ENCODE results near the gene GMCL1.
A peak's percentile ranks its signal among the peaks of the same experiment; 100 is the strongest.
"Not testable (repeated sequence)": the region's sequence is repeated elsewhere in the genome, so short reads cannot be mapped to it uniquely, and the experiment has no call there.

The GMCL1 gene

GRCh38 chr2:69847068-69847828, 17.8 kb downstream of the GMCL1 start:
- Histone ChIP-seq H3K4me1 (ENCODE audit: control insufficient read depth, insufficient read depth, low read length) (no peaks in the 10 kb centered on the region), H3K27ac (ENCODE audit: low read length) (no peak overlapping the region), H3K27me3 (ENCODE audit: control insufficient read depth, insufficient read depth, low read length) (no peaks in the 10 kb centered on the region), H3K36me3 (ENCODE audit: control insufficient read depth, insufficient read depth, low read length) (peaks cover 4% of the 10 kb centered on the region), H3K4me3 (ENCODE audit: low read length) (no peak overlapping the region), H3K9me3 (ENCODE audit: control insufficient read depth, insufficient read depth, low read length) (no peaks in the 10 kb centered on the region)
- DNase-seq (ENCODE audit: low read depth, low spot score): no peak
- no CpG with 5 or more reads among the region's 5 CpGs for WGBS (ENCODE audit: insufficient coverage, insufficient read length)

- no peak overlapping the region for H3K27ac ChIP-seq (ENCODE audit: low read length)
- H3K36me3 ChIP-seq (ENCODE audit: control insufficient read depth, insufficient read depth, low read length): peaks cover 4% of the 10 kb centered on the region
Measured at GRCh38 chr2:69848186-69848790, 18.8 kb downstream of the GMCL1 start.

GRCh38 chr2:69858261-69858660, 28.8 kb downstream of the GMCL1 start:
- Histone ChIP-seq H3K27ac (ENCODE audit: low read length) (no peak overlapping the region), H3K4me3 (ENCODE audit: low read length) (no peak overlapping the region), H3K36me3 (ENCODE audit: control insufficient read depth, insufficient read depth, low read length) (peaks cover 2% of the 10 kb centered on the region; the same call in 1 of the 2 replicates), H3K27me3 (ENCODE audit: control insufficient read depth, insufficient read depth, low read length) (no peaks in the 10 kb centered on the region), H3K9me3 (ENCODE audit: control insufficient read depth, insufficient read depth, low read length) (no peaks in the 10 kb centered on the region), H3K4me1 (ENCODE audit: control insufficient read depth, insufficient read depth, low read length) (no peaks in the 10 kb centered on the region)
- no peak for DNase-seq (ENCODE audit: low read depth, low spot score)
- no CpG with 5 or more reads among the region's 2 CpGs for WGBS (ENCODE audit: insufficient coverage, insufficient read length)

More at GRCh38 chr2:69848186-69848790, 18.8 kb downstream of the GMCL1 start:
- Histone ChIP-seq H3K4me3 (ENCODE audit: low read length) (no peak overlapping the region), H3K27me3 (ENCODE audit: control insufficient read depth, insufficient read depth, low read length) (no peaks in the 10 kb centered on the region), H3K4me1 (ENCODE audit: control insufficient read depth, insufficient read depth, low read length) (no peaks in the 10 kb centered on the region), H3K9me3 (ENCODE audit: control insufficient read depth, insufficient read depth, low read length) (no peaks in the 10 kb centered on the region)
- no peak for DNase-seq (ENCODE audit: low read depth, low spot score)
- no CpG with 5 or more reads among the region's 7 CpGs for WGBS (ENCODE audit: insufficient coverage, insufficient read length)

GRCh38 chr2:69863298-69863697, 33.8 kb downstream of the GMCL1 start:
- H3K9me3 ChIP-seq (ENCODE audit: control insufficient read depth, insufficient read depth, low read length): no peaks in the 10 kb centered on the region
- no peak for DNase-seq (ENCODE audit: low read depth, low spot score)
- no peak overlapping the region for H3K4me3 ChIP-seq (ENCODE audit: low read length)
- H3K36me3 ChIP-seq (ENCODE audit: control insufficient read depth, insufficient read depth, low read length): peaks cover 6% of the 10 kb centered on the region; the same call in 1 of the 2 replicates
- H3K27me3 ChIP-seq (ENCODE audit: control insufficient read depth, insufficient read depth, low read length): no peaks in the 10 kb centered on the region
- H3K4me1 ChIP-seq (ENCODE audit: control insufficient read depth, insufficient read depth, low read length): no peaks in the 10 kb centered on the region
- WGBS (ENCODE audit: insufficient coverage, insufficient read length): no CpG with 5 or more reads among the region's 1 CpG
- H3K27ac ChIP-seq (ENCODE audit: low read length): no peak overlapping the region

- no peak for DNase-seq (ENCODE audit: low read depth, low spot score)
- no CpG with 5 or more reads among the region's 4 CpGs for WGBS (ENCODE audit: insufficient coverage, insufficient read length)
- H3K4me3 ChIP-seq (ENCODE audit: low read length): no peak overlapping the region
- H3K9me3 ChIP-seq (ENCODE audit: control insufficient read depth, insufficient read depth, low read length): no peaks in the 10 kb centered on the region
- no peaks in the 10 kb centered on the region for H3K4me1 ChIP-seq (ENCODE audit: control insufficient read depth, insufficient read depth, low read length)
- no peaks in the 10 kb centered on the region for H3K27me3 ChIP-seq (ENCODE audit: control insufficient read depth, insufficient read depth, low read length)
- H3K27ac ChIP-seq (ENCODE audit: low read length): no peak overlapping the region
- no peaks in the 10 kb centered on the region for H3K36me3 ChIP-seq (ENCODE audit: control insufficient read depth, insufficient read depth, low read length)
Measured at GRCh38 chr2:69888451-69888850, 59.0 kb downstream of the GMCL1 start.

- H3K27me3 ChIP-seq (ENCODE audit: control insufficient read depth, insufficient read depth, low read length): no peaks in the 10 kb centered on the region
- H3K9me3 ChIP-seq (ENCODE audit: control insufficient read depth, insufficient read depth, low read length): no peaks in the 10 kb centered on the region
- DNase-seq (ENCODE audit: low read depth, low spot score): no peak
- no peak overlapping the region for H3K4me3 ChIP-seq (ENCODE audit: low read length)
- no peaks in the 10 kb centered on the region for H3K4me1 ChIP-seq (ENCODE audit: control insufficient read depth, insufficient read depth, low read length)
- H3K27ac ChIP-seq (ENCODE audit: low read length): no peak overlapping the region
- H3K36me3 ChIP-seq (ENCODE audit: control insufficient read depth, insufficient read depth, low read length): no peaks in the 10 kb centered on the region
Measured at GRCh38 chr2:69889302-69889701, 59.8 kb downstream of the GMCL1 start.

- WGBS (ENCODE audit: insufficient coverage, insufficient read length): no CpG with 5 or more reads among the region's 1 CpG
- Histone ChIP-seq H3K27ac (ENCODE audit: low read length) (no peak overlapping the region), H3K9me3 (ENCODE audit: control insufficient read depth, insufficient read depth, low read length) (no peaks in the 10 kb centered on the region), H3K4me1 (ENCODE audit: control insufficient read depth, insufficient read depth, low read length) (no peaks in the 10 kb centered on the region), H3K27me3 (ENCODE audit: control insufficient read depth, insufficient read depth, low read length) (no peaks in the 10 kb centered on the region), H3K4me3 (ENCODE audit: low read length) (no peak overlapping the region), H3K36me3 (ENCODE audit: control insufficient read depth, insufficient read depth, low read length) (no peaks in the 10 kb centered on the region)
- DNase-seq (ENCODE audit: low read depth, low spot score): no peak
Measured at GRCh38 chr2:69890881-69891280, 61.4 kb downstream of the GMCL1 start.

- H3K36me3 ChIP-seq (ENCODE audit: control insufficient read depth, insufficient read depth, low read length); H3K27me3 ChIP-seq (ENCODE audit: control insufficient read depth, insufficient read depth, low read length); DNase-seq (ENCODE audit: low read depth, low spot score); H3K4me1 ChIP-seq (ENCODE audit: control insufficient read depth, insufficient read depth, low read length); H3K4me3 ChIP-seq (ENCODE audit: low read length); H3K9me3 ChIP-seq (ENCODE audit: control insufficient read depth, insufficient read depth, low read length); H3K27ac ChIP-seq (ENCODE audit: low read length): not testable (repeated sequence)
- no CpG with 5 or more reads among the region's 7 CpGs for WGBS (ENCODE audit: insufficient coverage, insufficient read length)
Measured at GRCh38 chr2:69892838-69893424, 63.5 kb downstream of the GMCL1 start.

- no peak within 1 kb of the TSS for H3K27ac ChIP-seq (ENCODE audit: low read length)
- H3K4me1 ChIP-seq (ENCODE audit: control insufficient read depth, insufficient read depth, low read length): no peaks in the 10 kb centered on the region
- H3K27me3 ChIP-seq (ENCODE audit: control insufficient read depth, insufficient read depth, low read length): no peaks in the 10 kb centered on the region
- peak within 1 kb of the TSS; percentile 64; the same call in 1 of the 2 replicates for H3K4me3 ChIP-seq (ENCODE audit: low read length)
- peak; percentile 57 for DNase-seq (ENCODE audit: low read depth, low spot score)
- no peaks in the 10 kb centered on the region for H3K9me3 ChIP-seq (ENCODE audit: control insufficient read depth, insufficient read depth, low read length)
- no CpG with 5 or more reads among the region's 32 CpGs for WGBS (ENCODE audit: insufficient coverage, insufficient read length)
- peaks cover 6% of the 10 kb centered on the region; the same call in 1 of the 2 replicates for H3K36me3 ChIP-seq (ENCODE audit: control insufficient read depth, insufficient read depth, low read length)
Measured at GRCh38 chr2:69893684-69894551, 64.5 kb downstream of the GMCL1 start, which contains the start of gene SNRNP27. TSS of gene SNRNP27 (plus strand) at chr2:69893956. CDS start at chr2:69893985, 29 bp downstream.

- not testable (repeated sequence) for DNase-seq (ENCODE audit: low read depth, low spot score); H3K27ac ChIP-seq (ENCODE audit: low read length); H3K9me3 ChIP-seq (ENCODE audit: control insufficient read depth, insufficient read depth, low read length); H3K36me3 ChIP-seq (ENCODE audit: control insufficient read depth, insufficient read depth, low read length); H3K27me3 ChIP-seq (ENCODE audit: control insufficient read depth, insufficient read depth, low read length); H3K4me1 ChIP-seq (ENCODE audit: control insufficient read depth, insufficient read depth, low read length); H3K4me3 ChIP-seq (ENCODE audit: low read length)
- no CpG with 5 or more reads among the region's 23 CpGs for WGBS (ENCODE audit: insufficient coverage, insufficient read length)
Measured at GRCh38 chr2:69894737-69895136, 65.3 kb downstream of the GMCL1 start.
